A204.1 (cell line): ENCODE data around the gene SLC38A2.
A peak's percentile ranks its signal among the peaks of the same experiment; 100 is the strongest.
"Not testable (repeated sequence)": the region's sequence is repeated elsewhere in the genome, so short reads cannot be mapped to it uniquely, and the experiment has no call there.

Source experiments
- FAIRE-seq: peaks from 2 replicates; lab custom pipeline; 2012; peaks lifted over from hg19 to GRCh38; lab: Jason Lieb, UNC

Gene SLC38A2

DNA sequence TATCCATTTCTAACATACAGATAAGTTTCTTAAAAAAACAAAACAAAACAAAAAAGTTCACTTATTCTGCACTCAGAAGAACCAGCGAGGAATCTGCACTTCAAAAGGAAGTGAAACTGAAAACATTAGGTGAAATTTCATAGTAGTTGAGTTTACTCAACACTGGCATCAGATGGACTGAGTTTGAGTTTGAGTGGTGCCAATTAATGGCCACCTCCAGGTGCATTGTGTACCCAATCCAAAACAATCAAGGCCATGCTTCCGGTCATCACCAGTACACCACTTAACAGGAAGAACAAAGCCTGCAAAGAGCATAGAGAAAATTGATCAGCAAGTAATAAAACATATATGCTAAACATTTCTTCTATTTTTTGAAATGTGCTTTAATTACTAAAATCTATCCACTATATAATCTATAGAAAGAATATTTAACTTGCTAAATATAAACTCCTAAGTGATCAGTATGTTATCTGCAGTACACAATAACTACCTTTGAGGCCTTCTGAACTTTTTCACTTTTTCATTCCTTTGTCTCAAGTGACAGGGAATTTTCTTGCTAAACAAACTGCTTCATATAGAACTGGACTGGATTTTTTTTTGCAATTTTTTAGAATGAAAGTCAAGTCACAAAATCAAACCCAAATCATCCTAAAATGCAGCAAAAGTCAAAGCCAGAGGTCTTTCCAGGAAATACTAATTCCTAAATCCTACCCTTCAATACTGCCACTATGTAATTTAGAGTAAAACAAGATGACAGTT lies 11.5 kb downstream of the SLC38A2 start:
- FAIRE-seq = no peak

GRCh38 chr12:46360370-46360769 lies 12.2 kb downstream of the SLC38A2 start:
- no peak for FAIRE-seq

- FAIRE-seq = no peak
Observed at GRCh38 chr12:46359667-46360280, 12.8 kb downstream of the SLC38A2 start.

GRCh38 chr12:46358791-46359666 lies 13.5 kb downstream of the SLC38A2 start:
- no peak for FAIRE-seq

DNA sequence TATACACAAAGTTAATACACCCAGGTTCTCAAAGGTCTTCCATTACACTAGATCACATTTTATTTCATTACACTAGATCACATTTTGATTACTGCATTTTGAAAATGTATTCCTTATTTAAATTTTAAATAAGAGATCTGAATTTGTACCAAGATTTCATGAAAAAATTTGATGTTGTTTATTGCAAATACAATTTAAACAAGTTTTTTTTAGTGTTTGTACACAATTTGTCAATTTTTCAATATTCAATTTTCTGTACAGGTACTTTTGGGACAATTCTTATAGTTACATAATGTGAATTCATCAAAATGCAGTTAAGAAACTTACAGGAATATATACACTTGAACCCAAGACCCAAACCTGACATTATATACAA lies 14.3 kb downstream of the SLC38A2 start:
- FAIRE-seq = peak; percentile 74

DNA sequence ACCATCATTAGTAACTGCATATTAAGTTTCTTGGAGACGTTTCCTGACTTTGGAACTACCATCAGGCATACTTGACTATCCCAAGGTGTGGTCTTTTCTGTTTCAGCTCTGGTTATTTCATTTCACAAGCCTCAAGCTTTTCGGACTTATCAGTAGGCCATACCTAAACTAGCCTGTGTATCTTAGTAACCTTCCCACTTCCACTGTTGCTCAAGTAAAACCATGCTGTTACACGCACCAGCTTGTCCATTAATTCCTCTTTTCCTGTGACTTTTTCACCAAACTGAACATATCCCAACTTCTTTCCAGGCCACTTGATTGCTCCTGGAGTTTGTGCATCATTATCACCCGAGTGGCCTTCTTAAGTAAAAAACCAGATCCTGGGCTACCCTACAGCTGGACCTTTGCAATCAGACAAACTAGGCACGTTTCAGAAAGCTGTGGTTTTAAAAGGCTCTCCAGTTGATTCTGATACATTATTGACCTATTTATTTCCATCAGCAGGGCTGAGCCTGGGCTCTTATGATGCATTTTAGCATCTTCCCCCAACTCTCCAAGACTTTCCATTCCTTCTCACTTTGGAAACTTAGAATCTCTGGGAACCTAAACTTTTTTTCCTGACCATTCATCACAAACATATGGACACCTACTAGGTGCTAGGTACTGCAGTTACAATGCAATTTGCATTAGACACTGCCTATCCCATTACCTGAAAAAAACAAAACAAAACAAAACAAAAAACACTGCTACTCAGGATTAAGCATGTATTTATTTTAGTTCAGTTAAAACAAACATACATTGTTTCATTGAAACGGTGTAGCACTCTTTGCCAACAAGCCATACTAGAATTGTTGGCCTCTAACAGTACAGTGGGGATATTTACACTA lies 14.9 kb downstream of the SLC38A2 start:
- no peak for FAIRE-seq

DNA sequence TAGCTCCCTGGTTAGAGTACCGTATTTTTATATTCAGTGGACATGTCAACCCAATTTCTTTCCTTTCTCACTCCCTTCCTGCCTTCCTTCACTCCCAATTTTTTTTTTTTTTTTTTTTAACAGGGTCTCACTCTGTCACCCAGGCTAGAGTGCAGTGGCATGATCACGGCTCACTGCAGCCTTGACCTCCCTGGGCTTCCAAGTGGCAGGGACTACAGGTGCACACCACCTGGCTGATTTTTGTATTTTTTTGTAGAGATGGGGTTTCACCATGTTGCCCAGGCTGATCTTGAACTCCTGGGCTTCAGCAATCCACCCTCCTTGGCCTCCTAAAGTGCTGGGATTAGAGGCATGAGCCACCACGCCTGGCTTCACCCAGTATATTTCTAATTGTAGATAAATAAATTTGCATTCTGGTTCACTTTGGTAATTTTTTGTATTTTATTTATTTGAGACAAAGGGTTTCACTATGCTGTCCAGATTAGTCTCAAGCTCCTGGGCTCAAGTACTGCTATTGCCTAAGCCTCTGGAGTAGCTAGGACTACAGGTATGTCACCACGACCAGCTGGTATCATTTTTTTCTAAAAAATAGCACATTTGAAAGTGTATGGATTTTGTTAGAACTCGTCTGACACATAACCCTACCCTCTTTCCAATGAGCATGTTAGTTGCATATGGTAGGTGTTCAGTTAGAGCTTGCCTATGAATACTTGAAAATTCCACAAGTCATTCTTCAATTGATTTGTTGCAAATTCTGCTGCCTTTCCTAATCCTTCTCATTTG lies 15.7 kb downstream of the SLC38A2 start:
- FAIRE-seq = no peak

DNA sequence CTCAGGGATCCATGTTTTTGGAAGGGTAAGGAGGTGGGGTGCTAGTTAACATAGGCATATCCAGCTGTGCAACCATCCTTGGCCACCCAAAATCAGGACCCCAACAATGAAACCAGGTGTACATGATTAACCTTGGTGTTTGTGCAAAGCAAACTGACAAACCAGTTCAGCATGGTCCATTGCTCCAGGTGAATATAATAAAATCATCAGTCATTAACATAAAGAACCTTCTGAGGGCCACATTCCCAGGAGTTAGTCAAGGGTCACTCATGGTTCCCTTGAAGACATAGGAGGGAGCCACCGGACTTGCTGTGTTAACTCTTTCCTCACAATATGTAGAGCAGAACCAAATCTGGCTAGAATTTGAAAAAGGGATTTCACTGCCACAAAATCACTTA lies 17.8 kb downstream of the SLC38A2 start:
- FAIRE-seq = no peak

- FAIRE-seq = no peak
Observed at GRCh38 chr12:46354111-46354801, 18.3 kb downstream of the SLC38A2 start.

DNA sequence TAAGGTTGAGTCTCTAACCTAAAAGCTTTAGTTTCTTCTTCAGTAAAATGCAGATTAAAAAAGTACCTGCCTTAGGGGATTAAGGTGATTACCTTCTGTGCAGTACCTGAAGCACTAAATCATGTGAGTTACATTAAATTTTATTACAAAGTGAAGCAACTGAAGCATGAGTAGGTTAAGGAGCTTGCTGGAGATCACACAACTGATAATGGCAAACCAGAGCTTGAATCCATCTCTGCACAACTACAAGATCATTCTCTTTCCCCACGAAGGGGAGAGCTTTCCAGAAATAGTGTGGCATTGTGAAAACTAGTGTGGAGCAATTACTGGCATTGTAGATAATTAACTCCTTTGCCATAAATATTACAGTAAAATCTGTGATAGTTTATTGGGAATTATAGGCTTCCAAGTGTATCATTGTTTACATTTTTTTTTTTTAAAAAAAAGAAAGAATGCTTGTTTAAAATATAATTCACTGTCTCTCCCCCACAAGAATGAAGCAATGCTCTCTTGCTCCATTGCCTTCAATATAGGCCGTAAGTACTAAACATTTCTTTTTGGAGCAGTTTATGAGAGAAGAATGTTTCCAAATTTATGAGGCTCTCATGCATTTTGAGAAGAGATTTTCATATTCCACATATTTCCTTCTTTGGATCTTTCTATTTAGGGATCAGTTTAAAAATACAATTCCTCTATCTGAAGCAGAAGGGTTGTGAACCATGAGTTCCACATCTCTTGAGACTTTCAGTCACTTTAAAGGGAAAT lies 20.5 kb downstream of the SLC38A2 start:
- no peak for FAIRE-seq

DNA sequence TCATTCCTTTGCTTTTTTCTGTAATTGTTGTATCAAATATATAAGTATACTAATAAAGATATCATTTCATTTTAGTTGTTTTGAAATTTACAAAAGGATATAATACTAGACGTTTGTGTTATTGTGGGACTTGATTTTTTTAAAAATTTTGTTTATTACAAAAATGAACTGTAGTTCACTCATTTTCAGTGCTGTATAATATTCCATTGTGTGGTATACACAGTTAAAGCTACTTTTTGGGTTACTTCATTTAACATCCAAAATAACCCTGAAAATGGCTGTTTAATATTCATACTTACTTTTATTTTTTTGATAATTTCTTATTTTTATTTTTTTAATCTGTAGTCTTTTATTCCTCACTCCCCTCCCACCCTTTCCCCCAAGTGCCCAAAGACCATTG lies 21.4 kb downstream of the SLC38A2 start:
- FAIRE-seq = peak; percentile 11

DNA sequence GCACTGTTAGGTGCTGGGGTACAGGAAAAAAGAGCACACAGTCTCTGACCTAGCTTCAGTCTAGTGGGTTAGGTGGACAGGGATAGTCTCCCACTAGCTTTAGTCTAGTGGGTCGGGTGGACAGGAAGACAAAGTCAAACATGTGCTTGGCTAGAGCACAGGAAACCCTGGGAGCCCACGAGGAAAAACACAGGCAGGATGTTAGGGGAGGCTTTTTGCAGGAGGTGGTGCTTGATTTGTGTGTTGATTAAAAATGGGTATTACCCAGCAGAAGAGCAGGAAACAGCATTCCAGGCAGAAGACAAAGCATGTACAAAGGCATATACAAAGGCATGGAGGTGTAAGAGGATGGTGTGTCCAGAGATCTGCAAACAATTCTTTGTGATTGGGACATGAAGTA lies 23.3 kb downstream of the SLC38A2 start:
- FAIRE-seq = no peak

GRCh38 chr12:46343118-46343852 lies 29.3 kb downstream of the SLC38A2 start:
- FAIRE-seq = no peak

DNA sequence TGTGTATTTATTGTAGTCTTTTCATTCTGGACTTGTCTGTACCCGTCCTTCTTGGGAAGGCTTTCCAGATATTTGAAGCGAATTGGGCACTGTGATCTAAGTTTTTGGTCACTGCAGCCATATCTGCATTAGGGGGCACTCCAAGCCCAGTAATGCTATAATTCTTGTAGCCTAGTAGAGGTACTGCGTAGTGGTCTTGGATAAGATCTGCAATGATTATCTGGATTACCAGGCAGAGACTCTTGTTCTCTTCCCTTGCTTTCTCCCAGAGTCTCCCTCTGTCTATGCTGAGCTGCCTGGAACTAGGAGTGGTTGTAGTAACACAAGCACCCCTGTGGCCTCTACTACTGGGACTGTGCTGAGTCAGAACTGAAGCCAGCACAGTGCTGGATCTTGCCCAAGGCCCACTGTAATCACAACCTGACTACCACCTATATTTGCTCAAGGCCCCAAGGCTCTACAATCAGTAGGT lies 30.0 kb downstream of the SLC38A2 start:
- no peak for FAIRE-seq

- FAIRE-seq = no peak
Observed at GRCh38 chr12:46339051-46339450, 33.5 kb downstream of the SLC38A2 start.

DNA sequence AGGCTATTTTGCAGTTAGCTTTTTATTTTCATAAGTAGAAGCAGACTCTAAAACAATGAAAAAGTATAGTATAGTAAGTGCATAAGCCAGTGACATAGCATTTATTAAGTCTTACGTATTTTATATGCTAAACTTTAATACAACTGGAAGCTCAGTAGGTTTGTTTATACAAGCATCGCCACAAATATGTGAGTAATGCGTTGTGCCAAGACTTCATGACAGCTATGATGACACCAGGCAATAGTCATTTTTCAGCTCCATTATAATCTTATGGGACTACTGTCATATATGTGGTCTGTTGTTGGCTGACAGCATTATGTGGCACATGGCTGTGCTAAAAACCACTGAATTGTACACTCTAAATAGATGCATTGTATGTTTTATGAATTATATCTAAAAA lies 40.3 kb downstream of the SLC38A2 start:
- no peak for FAIRE-seq

DNA sequence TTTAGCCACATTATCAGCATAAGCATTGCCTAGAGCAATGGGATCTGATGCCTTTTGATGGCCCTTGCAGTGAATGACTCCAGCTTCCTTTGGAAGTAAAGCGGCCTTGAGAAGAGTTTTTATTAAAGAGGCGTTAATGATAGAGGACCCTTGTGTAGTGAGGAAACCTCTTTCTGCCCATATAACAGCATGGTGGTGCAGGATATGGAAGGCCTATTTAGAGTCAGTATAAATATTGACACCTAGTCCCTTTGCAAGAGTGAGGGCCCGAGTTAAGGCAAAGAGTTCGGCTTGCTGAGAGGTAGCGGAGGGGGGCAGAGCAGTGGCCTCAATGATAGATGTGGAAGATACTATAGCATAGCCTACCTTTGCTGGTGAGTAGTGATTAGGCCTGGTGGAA lies 47.5 kb downstream of the SLC38A2 start:
- FAIRE-seq = not testable (repeated sequence)

DNA sequence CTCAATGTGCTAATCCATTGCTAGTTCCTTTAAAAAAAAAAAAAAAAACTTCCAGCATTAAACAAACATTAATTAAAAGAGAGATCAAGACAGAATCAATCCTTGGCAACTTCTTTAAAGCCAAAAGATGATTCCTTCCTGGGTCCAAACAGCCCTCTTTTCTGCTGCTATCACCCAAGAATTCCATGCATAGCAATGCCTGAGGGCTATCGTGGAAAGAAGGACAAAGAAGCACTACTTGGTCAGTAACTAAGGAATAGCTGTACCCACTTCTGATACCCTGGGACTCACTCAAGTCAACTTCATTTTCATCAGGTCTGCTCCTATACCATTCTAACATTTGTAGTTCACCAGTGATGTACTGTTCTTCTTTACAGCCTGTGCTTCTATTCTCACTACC lies 51.8 kb downstream of the SLC38A2 start:
- no peak for FAIRE-seq

DNA sequence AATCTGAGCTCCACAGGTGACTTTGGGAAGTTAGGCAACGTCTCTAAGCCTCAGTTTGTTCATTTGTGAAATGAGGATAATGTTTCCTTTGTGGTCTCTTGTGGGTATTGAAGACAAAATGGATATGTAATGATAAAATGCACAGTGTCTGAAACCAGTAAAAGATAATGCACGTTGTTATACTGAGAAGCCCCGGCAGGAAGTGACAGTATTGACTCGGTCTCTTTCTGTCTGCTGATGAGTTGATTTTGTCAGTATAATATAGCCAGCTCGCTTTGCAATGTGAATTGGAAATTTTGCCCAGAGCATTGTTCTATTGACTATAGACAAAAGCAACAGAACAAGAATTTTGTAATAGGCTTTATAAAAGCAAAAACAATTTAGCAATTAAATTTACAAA lies 54.5 kb downstream of the SLC38A2 start:
- no peak for FAIRE-seq
